ENCODE results near the gene MAP4K2.
"Not testable (repeated sequence)": the region's sequence is repeated elsewhere in the genome, so short reads cannot be mapped to it uniquely, and the experiment has no call there.

MAP4K2 gene

GRCh38 chr11:64803158-64803845, at the start of gene MAP4K2:
Gene MAP4K2, minus strand, starts transcription at chr11:64803214. Its CDS starts 65 bp downstream, at chr11:64803149.
- DNase-seq, result peak; percentile 76

DNA sequence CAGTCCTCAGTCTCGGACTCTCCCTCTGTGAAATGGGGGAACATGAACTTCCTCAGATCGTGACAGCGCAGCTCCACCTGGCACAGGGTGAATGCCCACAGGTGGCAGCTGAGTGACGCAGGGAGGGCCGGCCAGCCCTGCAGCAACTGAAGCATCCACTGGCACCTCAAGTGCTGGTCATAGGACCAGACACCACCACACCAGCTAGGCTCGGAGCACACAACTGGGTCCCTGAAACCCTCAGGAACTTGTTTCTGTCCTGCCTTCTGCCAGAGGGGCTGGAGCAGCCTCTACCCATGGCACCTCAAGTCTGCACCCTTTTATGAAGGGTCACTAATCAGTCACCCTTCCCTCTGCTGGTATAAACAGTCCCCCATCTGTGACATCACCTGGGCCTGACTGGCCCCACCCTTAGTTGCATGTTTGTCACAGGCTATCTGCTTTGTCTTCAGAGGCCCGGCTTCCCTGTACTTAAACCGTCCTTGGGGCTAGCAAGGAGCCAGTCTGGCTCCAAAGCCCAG, 48.9 kb upstream of the MAP4K2 start:
- DNase-seq, result no peak

GRCh38 chr11:64850979-64851567, 48.1 kb upstream of the MAP4K2 start:
- DNase-seq, result no peak

- no peak for DNase-seq
Measured at GRCh38 chr11:64849598-64850356, 46.8 kb upstream of the MAP4K2 start.

- DNase-seq, result no peak
Measured at GRCh38 chr11:64848826-64849597, 46.0 kb upstream of the MAP4K2 start.

DNA sequence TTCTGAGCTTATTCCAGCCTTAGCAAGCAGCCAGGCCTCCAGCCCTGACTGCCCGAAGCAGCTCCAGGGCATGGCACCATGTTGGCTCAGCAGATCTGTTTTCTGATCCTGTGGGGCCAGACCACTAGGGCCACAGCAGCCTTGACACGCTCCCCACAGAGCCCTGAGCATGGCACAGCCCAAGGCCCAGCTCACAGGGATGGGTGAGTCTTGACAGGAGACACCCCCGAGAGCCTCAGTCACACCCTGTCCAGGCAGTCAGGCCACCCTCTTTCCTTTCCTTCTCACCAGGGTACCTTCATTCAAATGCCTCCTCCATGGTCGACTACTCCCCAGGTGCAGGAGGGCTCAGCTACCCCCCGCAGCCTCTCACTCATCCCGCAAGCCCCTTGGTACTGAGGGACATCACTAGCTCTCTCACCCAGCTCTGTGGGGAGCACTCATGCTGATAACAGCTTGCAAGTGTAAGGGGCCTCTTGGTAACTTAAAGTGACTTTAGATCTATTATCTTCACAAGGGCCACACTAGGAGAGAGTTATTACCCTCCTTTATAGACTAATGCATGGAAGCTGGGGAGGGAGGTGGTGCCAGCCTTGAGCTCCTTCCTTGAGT, 45.3 kb upstream of the MAP4K2 start:
- DNase-seq, result no peak

GRCh38 chr11:64846998-64847666, 44.1 kb upstream of the MAP4K2 start:
- peak; percentile 89 for DNase-seq

GRCh38 chr11:64845776-64846129, 42.7 kb upstream of the MAP4K2 start:
- DNase-seq, result not testable (repeated sequence)

DNA sequence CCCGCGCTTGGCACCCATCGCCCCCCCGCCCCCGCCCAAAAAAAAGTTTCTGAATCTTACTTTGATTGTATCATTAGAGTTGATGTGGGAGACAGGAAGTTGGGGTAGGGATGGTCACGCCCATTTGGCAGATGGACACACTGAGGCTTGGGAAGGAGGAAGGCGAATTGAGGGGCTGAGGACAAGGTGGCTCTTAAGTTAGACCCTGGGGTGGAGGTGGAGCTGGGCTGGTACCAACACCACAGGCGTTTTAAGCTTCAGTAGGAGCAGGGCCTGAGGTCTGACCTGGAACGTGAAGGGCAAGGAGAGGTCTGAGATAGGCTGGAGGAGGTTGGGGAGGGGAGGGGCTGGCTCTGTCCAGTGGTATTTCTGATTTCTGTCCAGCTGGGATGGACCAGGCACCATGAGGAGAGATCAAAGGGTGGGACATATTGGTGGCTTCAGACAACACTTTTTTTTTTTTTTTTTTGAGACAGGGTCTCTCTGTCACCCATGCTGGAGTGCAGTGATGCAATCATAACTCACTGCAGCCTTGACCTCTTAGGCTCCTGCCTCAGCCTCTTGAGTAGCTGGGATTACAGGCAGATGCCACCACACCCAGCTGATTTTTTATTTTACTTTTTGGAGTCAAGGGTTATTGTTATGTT, 42.2 kb upstream of the MAP4K2 start:
- DNase-seq, result no peak

DNA sequence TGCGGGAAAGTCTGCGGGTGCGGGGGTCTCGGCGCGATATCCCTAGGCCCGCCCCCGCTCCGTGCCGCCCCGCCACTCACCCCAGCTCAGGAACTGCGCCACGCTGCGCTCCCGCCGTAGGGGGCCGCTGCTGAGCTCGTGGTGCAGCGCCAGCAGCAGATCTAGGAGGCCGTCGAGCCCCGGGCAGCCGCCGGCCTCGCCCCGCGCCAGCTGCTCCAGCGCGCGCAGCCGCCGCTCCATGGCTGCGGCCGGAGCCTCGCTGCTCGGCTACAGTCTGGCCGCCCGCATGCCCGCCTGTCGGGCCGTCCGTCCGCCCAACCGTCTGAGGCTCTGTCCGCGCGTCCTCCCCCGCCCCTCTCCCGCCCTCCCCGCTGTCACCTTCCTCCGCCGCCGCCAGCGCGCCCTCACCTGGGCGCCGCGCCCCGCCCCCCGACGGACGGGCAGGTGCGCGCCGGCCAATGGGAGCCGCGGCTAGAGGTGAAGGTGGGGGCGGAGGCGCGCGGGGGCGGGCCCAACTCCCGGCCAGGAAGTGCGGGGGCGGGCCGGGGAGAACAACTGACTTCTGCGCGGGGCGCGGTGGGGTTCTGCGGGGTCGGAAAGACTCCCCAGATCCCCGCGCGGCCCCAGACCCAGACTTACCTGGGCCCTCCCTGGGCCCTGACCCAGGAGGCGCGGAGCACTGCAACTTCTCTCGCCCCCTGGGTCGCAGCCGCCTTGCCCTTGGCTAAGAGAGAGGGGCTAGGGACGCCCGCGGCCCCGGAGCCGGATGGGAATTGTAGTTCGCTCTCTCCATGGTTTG, 41.5 kb upstream of the MAP4K2 start, which contains the start of gene CDC42BPG:
Gene CDC42BPG, minus strand, starts transcription at position 324 of the 799 bp plus-strand sequence. Its CDS starts 84 bp downstream, at position 240.
- peak; percentile 86 for DNase-seq

DNA sequence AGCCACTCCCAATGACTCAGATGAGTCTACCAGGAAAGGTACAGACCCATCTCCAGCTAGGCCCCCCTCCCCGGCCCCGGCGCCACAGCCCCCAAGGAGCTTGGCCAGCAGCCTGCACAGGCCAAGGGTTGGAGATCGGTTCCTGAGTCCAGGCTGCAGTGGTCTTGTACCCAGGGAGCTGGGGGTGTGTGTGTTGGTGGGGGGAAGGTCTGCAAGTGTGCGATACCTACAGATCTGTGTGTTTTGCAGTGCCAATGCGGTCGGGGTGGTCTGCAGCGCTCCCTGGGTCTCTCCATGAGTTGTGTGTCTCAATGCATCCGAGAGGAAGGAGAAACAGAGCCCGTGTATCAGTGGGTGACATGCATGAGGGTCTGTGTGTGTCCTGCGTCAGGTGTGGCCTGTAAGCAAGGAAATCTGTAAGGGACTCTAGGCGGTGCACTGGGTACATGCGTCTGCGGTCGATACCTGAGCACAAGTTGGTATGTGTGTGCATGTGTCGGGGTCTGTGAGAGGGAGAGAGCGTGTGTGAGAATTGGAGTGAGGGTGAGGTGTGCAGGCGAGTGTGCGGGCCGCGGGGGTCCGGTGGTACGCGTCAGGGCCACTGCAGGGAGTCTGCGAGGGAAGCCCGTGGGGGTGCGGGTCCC, 40.8 kb upstream of the MAP4K2 start:
- DNase-seq, result no peak

- DNase-seq, result no peak
Measured at GRCh38 chr11:64842851-64843685, 40.1 kb upstream of the MAP4K2 start.

DNA sequence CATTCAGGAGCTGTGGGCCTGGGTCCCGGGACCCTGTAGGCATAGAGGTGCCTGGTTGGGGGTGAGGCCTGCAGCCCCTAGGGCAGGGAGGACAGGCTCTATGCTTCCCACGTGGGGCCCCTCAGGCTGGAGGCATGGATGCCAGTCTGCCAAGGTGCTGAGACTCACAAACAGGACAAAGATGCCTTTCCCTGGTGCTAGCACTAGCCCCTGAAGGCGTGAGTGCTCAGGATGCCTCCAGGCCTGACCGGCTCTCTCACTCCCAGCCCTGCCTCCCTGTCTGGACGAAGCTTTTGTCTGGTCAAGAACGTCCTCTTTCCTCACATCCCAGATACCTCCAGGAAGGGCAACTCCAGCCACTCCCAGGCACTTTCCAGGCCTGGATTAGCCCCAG, 39.3 kb upstream of the MAP4K2 start:
- DNase-seq, result no peak

DNA sequence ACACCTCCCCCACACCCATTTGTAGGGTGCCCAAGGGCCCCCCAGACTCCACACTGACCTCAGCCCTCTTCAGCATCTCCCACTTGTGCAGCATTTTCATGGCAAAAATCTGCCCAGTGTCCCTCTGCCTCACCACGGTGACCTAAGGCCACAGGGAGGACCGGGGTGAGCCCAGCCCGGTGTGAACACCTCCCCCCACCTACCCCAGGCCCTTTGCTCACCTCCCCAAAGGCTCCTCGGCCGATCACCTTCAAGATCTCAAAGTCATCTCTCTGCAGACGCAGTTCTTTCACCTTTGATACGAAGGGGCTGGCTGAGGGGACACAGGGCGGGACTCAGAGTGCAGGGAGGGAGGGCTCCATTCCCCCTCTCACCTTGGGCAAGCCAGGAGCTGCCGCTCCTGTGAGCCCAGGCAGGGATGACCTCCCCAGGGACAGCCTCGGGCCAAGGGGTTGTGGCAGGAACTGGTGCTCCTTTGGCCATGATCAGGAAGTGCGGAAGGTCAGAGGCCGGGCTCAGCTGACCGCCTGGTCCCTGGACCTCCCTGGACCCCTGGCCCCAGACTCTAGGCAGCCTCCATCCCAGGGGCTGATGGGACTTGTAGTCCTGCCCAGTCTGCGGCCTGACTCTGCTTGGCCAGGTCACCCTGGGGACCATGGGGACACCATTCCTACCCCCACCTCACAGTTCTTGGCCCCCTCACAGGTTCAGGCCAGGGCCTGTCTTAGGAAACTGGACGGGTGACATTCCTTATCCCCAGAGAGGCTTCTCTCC, 38.8 kb upstream of the MAP4K2 start:
- DNase-seq, result no peak

DNA sequence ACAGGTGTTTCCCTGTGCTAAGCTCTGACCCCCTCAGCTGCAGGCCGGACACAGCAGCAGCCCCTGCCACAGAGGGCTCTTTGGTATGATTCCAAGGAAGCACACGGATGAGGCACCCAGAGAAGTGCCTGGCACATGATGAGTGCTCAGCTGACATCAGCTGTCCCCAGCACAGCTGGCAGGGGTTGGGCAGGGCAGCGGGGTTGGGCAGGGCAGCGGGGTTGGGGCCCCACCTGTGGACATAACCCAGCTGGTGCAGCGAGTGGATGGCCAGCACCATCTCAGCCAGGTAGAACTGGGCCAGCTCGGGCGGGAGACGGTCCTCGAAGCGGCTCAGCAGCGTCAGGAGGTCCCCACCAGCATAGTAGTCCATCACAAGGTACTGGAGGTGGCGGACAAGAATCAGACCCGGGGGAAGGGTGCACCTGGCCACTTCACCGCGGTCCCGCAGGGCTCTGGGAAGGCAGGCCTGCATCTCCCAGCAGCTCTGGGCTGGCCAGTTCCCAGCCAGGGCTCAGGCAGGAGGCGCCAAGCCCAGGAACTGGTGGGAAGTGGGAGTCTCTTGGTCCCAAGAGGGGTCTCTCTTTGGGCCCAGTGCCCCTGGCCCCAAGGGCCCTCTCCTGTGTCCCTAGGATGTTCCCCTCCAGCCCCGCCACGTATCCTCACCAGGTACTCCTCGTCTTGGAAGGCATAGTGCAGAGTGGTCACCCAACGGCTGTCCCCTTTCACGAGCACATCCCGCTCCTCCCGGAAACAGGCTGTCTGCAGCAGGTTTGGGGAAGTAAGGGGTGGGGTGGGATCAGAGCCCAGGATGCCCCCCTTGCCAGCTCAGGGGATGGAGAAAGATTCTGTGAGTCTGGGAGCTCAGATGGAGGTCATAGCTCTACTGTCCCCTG, 37.1 kb upstream of the MAP4K2 start:
- DNase-seq, result no peak

DNA sequence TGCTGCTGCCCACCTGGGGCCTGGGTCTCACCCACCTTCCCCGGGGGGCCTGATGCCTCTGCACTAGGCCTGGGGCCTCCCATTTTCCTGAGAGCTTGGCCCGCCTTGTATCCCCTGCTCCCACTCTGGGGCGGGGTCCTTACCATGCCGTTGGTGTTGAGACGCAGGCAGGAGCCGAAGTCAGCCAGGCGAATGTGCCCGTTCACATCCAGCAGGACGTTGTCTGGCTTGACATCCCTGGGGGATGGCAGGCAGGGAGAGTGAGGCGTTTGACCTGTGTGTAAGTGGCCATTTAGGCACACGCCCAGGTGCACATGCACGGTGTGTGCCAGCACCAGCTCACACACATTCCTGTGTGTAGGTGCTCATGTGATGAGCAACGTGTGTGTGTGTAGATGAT, 36.3 kb upstream of the MAP4K2 start:
- DNase-seq, result no peak

Measured in NCI-H1105 treated with DMSO at 0.1 percent for 48 hours (cell line).